Measurements from ENCODE around the gene ZNF771.

Gene ZNF771

DNA sequence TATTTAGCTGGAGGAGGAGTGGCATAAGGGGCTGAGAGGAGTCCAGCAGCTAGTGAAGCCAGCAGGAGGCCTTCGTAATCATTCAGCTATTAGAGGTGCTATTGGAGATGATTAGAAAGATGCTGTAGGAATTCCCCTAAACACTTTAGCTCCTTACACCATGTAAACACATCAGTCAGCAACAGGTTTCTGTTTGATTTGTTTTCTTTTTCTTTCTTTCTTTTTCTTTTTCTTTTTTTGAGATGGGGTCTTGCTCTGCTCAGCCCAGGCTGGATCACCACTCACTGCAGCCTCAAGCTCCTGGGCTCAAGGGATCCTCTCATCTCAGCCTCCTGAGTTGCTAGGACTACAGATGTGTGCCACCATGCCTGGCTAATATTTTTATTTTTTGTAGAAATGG, 48.9 kb downstream of the ZNF771 start:
- H3K27me3 ChIP-seq (ENCODE audit: control insufficient read depth in 1 of 2, insufficient read depth in 1 of 2, low read length in 2 of 2) = peaks cover 4 to 9% of the 10 kb centered on the region in 2 experiments

DNA sequence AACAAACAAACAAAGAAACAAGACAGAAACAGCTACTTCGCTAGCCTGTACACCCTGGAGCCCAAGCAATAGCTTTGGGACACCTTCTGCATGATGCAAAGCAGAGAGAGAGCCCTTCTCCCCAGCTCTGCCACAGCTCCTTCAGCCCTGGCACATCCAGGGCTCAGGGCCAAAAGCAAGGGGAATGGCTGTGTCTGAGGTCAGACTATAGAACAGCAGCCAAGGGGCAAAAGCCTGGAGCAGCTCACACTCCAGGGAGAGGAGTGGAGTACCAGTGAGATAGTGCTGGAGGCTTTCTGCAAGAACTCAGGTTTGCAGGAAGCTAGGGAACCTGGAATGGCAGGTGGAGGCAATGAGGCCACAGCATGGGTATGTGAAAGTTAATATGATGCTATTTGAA, 49.9 kb downstream of the ZNF771 start:
- Histone ChIP-seq H3K14ac (ENCODE audit: low read length in 2 of 2) (peak overlapping the region in 1 of 2 experiments; percentile 90), H3K4me3 (ENCODE audit: insufficient read depth in 1 of 2, low read depth in 1 of 2, low read length in 2 of 2) (no peak overlapping the region), H2AK5ac (ENCODE audit: low read length, severe bottlenecking) (no peak overlapping the region), H4K8ac (ENCODE audit: low read length) (no peak overlapping the region), H3K4me1 (ENCODE audit: control insufficient read depth, insufficient read depth, low read depth, low read length) (peaks cover 2% of the 10 kb centered on the region), H3K4ac (ENCODE audit: low read depth in 1 of 2, low read length in 2 of 2) (no peak overlapping the region), H3K9me3 (ENCODE audit: control insufficient read depth, low read length) (no peaks in the 10 kb centered on the region), H2BK120ac (ENCODE audit: low read depth, low read length) (no peak overlapping the region), H2BK5ac (ENCODE audit: low read depth, low read length, poor library complexity, severe bottlenecking) (no peak overlapping the region), H3K23ac (ENCODE audit: low read length in 2 of 2) (no peak overlapping the region), H3K27me3 (ENCODE audit: control insufficient read depth in 1 of 2, insufficient read depth in 1 of 2, low read length in 2 of 2) (peaks cover 4 to 9% of the 10 kb centered on the region in 2 experiments), H2BK12ac (ENCODE audit: low read length in 2 of 2) (no peak overlapping the region), H3K79me1 (replicated peaks; ENCODE audit: low read length, poor library complexity, severe bottlenecking) (no peaks in the 10 kb centered on the region), H3K18ac (ENCODE audit: low read depth in 1 of 2, low read length in 2 of 2) (no peak overlapping the region), H4K91ac (ENCODE audit: low read length) (no peak overlapping the region), H3K9ac (ENCODE audit: low read length) (no peak overlapping the region), H3K36me3 (ENCODE audit: control insufficient read depth in 1 of 2, insufficient read depth in 2 of 2, low read depth in 1 of 2, low read length in 2 of 2) (no peaks in the 10 kb centered on the region), H3K4me2 (ENCODE audit: low read length, poor library complexity, severe bottlenecking) (no peak overlapping the region), H3K27ac (ENCODE audit: low read length, poor library complexity, severe bottlenecking) (no peak overlapping the region), H2AFZ (ENCODE audit: low read depth, low read length) (no peak overlapping the region), H2BK15ac (ENCODE audit: low read depth, poor library complexity, severe bottlenecking) (no peak overlapping the region)
- WGBS = 93% methylated on average over 1 of the region's 1 CpG
- no peak for DNase-seq

More for the DNA sequence above, 48.9 kb downstream of the ZNF771 start:
- Histone ChIP-seq H3K14ac (ENCODE audit: low read length in 2 of 2) (no peak overlapping the region), H2BK5ac (ENCODE audit: low read depth, low read length, poor library complexity, severe bottlenecking) (no peak overlapping the region), H3K9ac (ENCODE audit: low read length) (no peak overlapping the region), H3K23ac (ENCODE audit: low read length in 2 of 2) (no peak overlapping the region), H3K27ac (ENCODE audit: low read length, poor library complexity, severe bottlenecking) (no peak overlapping the region), H2BK15ac (ENCODE audit: low read depth, poor library complexity, severe bottlenecking) (no peak overlapping the region), H3K9me3 (ENCODE audit: control insufficient read depth, low read length) (no peaks in the 10 kb centered on the region), H2AFZ (ENCODE audit: low read depth, low read length) (no peak overlapping the region), H3K36me3 (ENCODE audit: control insufficient read depth in 1 of 2, insufficient read depth in 2 of 2, low read depth in 1 of 2, low read length in 2 of 2) (no peaks in the 10 kb centered on the region), H3K79me1 (replicated peaks; ENCODE audit: low read length, poor library complexity, severe bottlenecking) (no peaks in the 10 kb centered on the region), H3K4ac (ENCODE audit: low read depth in 1 of 2, low read length in 2 of 2) (no peak overlapping the region), H3K4me1 (ENCODE audit: control insufficient read depth, insufficient read depth, low read depth, low read length) (peaks cover 2% of the 10 kb centered on the region), H3K4me3 (ENCODE audit: insufficient read depth in 1 of 2, low read depth in 1 of 2, low read length in 2 of 2) (no peak overlapping the region), H3K18ac (ENCODE audit: low read depth in 1 of 2, low read length in 2 of 2) (no peak overlapping the region), H2BK120ac (ENCODE audit: low read depth, low read length) (no peak overlapping the region), H2AK5ac (ENCODE audit: low read length, severe bottlenecking) (no peak overlapping the region), H4K8ac (ENCODE audit: low read length) (no peak overlapping the region), H4K91ac (ENCODE audit: low read length) (no peak overlapping the region), H2BK12ac (ENCODE audit: low read length in 2 of 2) (no peak overlapping the region), H3K4me2 (ENCODE audit: low read length, poor library complexity, severe bottlenecking) (no peak overlapping the region)
- no peak for DNase-seq
- WGBS = no CpG with 5 or more reads among the region's 1 CpG

DNA sequence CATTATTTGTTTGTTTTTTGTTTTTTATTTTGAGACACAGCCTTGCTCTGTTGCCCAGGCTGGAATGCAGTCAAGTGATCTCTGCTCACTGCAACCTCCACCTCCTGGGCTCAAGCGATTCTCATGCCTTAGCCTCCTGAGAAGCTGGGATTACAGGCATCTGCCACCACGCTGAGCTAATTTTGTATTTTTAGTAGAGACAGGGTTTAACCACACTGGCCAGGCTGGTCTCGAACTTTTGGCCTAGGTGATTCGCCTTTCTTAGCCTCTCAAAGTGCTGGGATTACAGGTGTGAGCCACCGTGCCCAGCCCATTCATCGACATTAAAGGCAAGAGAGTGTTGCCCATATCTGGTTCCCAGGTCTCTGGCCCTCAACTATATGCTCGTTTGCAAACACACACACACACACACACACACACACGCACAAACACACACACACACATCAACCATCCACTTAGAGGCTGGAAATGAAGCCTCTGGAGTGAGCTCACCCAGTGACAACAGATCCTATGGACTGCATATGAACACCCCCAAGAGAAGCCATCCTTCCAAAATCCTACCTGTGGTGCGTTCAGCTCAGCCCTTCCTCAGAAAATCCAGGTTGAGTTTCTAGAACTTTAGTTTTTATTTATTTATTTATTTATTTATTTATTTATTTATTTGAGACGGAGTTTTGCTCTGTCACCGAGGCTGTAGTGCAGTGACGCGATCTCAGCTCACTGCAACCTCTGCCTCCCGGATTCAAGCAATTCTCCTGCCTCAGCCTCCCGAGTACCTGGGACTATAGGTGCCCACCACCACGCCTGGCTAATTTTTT, 50.5 kb downstream of the ZNF771 start:
- no peak overlapping the region for H4K8ac ChIP-seq (ENCODE audit: low read length)
- no peak overlapping the region for H3K14ac ChIP-seq (ENCODE audit: low read length in 2 of 2)
- H2BK5ac ChIP-seq (ENCODE audit: low read depth, low read length, poor library complexity, severe bottlenecking) = no peak overlapping the region
- H3K36me3 ChIP-seq (ENCODE audit: control insufficient read depth in 1 of 2, insufficient read depth in 2 of 2, low read depth in 1 of 2, low read length in 2 of 2) = no peaks in the 10 kb centered on the region
- H3K79me1 ChIP-seq (replicated peaks; ENCODE audit: low read length, poor library complexity, severe bottlenecking) = no peaks in the 10 kb centered on the region
- no peak overlapping the region for H2AFZ ChIP-seq (ENCODE audit: low read depth, low read length)
- H2BK15ac ChIP-seq (ENCODE audit: low read depth, poor library complexity, severe bottlenecking) = no peak overlapping the region
- no peak overlapping the region for H3K4ac ChIP-seq (ENCODE audit: low read depth in 1 of 2, low read length in 2 of 2)
- no peak for DNase-seq
- no peak overlapping the region for H3K23ac ChIP-seq (ENCODE audit: low read length in 2 of 2)
- no peak overlapping the region for H4K91ac ChIP-seq (ENCODE audit: low read length)
- no peaks in the 10 kb centered on the region for H3K9me3 ChIP-seq (ENCODE audit: control insufficient read depth, low read length)
- no peak overlapping the region for H3K18ac ChIP-seq (ENCODE audit: low read depth in 1 of 2, low read length in 2 of 2)
- no peak overlapping the region for H2BK12ac ChIP-seq (ENCODE audit: low read length in 2 of 2)
- no peak overlapping the region for H3K27ac ChIP-seq (ENCODE audit: low read length, poor library complexity, severe bottlenecking)
- H3K4me1 ChIP-seq (ENCODE audit: control insufficient read depth, insufficient read depth, low read depth, low read length) = peaks cover 2% of the 10 kb centered on the region
- no peak overlapping the region for H3K9ac ChIP-seq (ENCODE audit: low read length)
- H3K4me3 ChIP-seq (ENCODE audit: insufficient read depth in 1 of 2, low read depth in 1 of 2, low read length in 2 of 2) = no peak overlapping the region
- 95% methylated on average over 15 of the region's 16 CpGs for WGBS
- no peak overlapping the region for H3K4me2 ChIP-seq (ENCODE audit: low read length, poor library complexity, severe bottlenecking)
- H2BK120ac ChIP-seq (ENCODE audit: low read depth, low read length) = no peak overlapping the region
- H3K27me3 ChIP-seq (ENCODE audit: control insufficient read depth in 1 of 2, insufficient read depth in 1 of 2, low read length in 2 of 2) = peaks cover 4 to 9% of the 10 kb centered on the region in 2 experiments
- no peak overlapping the region for H2AK5ac ChIP-seq (ENCODE audit: low read length, severe bottlenecking)

DNA sequence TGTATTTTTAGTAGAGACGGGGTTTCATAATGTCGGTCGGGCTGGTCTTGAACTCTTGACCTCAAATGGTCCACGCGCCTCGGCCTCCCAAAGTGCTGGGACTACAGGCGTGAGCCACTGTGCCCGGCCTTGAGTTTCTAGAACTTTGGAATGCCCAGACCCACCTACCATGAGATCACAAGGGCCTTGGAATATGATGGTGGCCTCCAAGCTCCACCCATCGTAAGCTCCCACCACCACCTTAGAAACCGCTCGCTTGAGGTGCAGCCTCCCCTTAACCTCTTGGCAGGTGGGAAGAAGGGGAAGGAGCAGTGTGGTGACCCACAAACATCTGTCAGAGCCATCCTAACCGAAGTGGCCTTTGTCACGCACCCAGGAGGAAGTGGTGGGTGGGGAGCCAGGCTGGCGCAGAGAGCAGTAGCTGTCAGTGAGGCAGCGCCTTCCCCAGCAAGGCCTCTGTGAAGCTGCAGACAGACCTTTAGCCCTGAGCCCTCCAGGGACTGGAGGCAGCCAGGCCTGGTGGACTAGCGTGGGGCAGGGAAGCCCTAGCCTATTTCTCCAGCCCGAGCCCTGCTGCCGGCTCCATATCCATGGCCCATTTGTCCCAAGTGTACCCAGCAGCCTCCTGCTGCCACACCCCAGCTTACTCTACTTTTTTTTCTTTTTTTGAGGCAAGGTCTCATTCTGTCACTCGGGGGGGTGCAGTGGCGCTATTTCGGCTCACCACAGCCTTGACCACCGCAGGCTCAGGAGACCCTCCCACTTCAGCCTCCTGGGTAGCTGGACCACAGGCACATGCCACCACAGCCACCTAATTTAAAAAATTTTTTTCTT, 51.4 kb downstream of the ZNF771 start:
- WGBS = 90% methylated on average over 21 of the region's 22 CpGs
- no peak for DNase-seq

More for the DNA sequence above, 51.4 kb downstream of the ZNF771 start:
- no peaks in the 10 kb centered on the region for H3K9me3 ChIP-seq (ENCODE audit: control insufficient read depth, low read length)
- no peak overlapping the region for H3K4ac ChIP-seq (ENCODE audit: low read depth in 1 of 2, low read length in 2 of 2)
- H3K4me3 ChIP-seq (ENCODE audit: insufficient read depth in 1 of 2, low read depth in 1 of 2, low read length in 2 of 2) = no peak overlapping the region
- H4K91ac ChIP-seq (ENCODE audit: low read length) = no peak overlapping the region
- H2BK5ac ChIP-seq (ENCODE audit: low read depth, low read length, poor library complexity, severe bottlenecking) = no peak overlapping the region
- H2BK120ac ChIP-seq (ENCODE audit: low read depth, low read length) = no peak overlapping the region
- no peak overlapping the region for H2AFZ ChIP-seq (ENCODE audit: low read depth, low read length)
- no peaks in the 10 kb centered on the region for H3K79me1 ChIP-seq (replicated peaks; ENCODE audit: low read length, poor library complexity, severe bottlenecking)
- H3K27ac ChIP-seq (ENCODE audit: low read length, poor library complexity, severe bottlenecking) = no peak overlapping the region
- H2BK12ac ChIP-seq (ENCODE audit: low read length in 2 of 2) = no peak overlapping the region
- no peak overlapping the region for H3K14ac ChIP-seq (ENCODE audit: low read length in 2 of 2)
- no peak overlapping the region for H2AK5ac ChIP-seq (ENCODE audit: low read length, severe bottlenecking)
- no peak overlapping the region for H3K4me2 ChIP-seq (ENCODE audit: low read length, poor library complexity, severe bottlenecking)
- no peak overlapping the region for H3K18ac ChIP-seq (ENCODE audit: low read depth in 1 of 2, low read length in 2 of 2)
- peaks cover 4 to 9% of the 10 kb centered on the region in 2 experiments for H3K27me3 ChIP-seq (ENCODE audit: control insufficient read depth in 1 of 2, insufficient read depth in 1 of 2, low read length in 2 of 2)
- no peak overlapping the region for H3K9ac ChIP-seq (ENCODE audit: low read length)
- H2BK15ac ChIP-seq (ENCODE audit: low read depth, poor library complexity, severe bottlenecking) = no peak overlapping the region
- H3K23ac ChIP-seq (ENCODE audit: low read length in 2 of 2) = no peak overlapping the region
- H4K8ac ChIP-seq (ENCODE audit: low read length) = no peak overlapping the region
- no peaks in the 10 kb centered on the region for H3K36me3 ChIP-seq (ENCODE audit: control insufficient read depth in 1 of 2, insufficient read depth in 2 of 2, low read depth in 1 of 2, low read length in 2 of 2)
- peaks cover 2% of the 10 kb centered on the region for H3K4me1 ChIP-seq (ENCODE audit: control insufficient read depth, insufficient read depth, low read depth, low read length)
